IMR-90 (cell line): ENCODE results near the gene TMPRSS9. TPM values are rescaled to one million over a fixed set of nuclear protein-coding genes. Genes with fewer than 3 reads are reported as not detected.

Experiments used
- ATAC-seq: fragments of 200-7000 bp; cut with Tn5 transposase; 2 replicates; pipeline ENCODE4 v1.9.1; 2020; ENCODE audit warnings: low read depth, mild to moderate bottlenecking, moderate library complexity
- BruUV-seq: library from RNA; stranded (reverse); fragments of 400-500 nt; replicated peaks from 2 replicates; lab custom pipeline; 2021; lab: Mats Ljungman, UMichigan
- CTCF ChIA-PET: fragments of 300-600 bp; formaldehyde crosslinking; extraction: SDS; loops from one replicate; lab custom pipeline; 2021; ENCODE audit warnings: antibody characterized with exemption; lab: Yijun Ruan, JAX
- POLR2A ChIA-PET: fragments of 300-600 bp; sonication (Branson Sonifier 250); formaldehyde crosslinking; loops from one replicate; lab custom pipeline; 2022; ENCODE audit warnings: antibody characterized with exemption; ENCODE audit not compliant: unreplicated experiment; lab: Charles Lee
- DNase-seq: peaks from one replicate; pipeline ENCODE4 v3.0.0; 2013
- H2AFZ ChIP-seq: replicated peaks from 2 replicates; pipeline ENCODE3; 2013; ENCODE audit warnings: low read length, mild to moderate bottlenecking; ENCODE audit not compliant: poor library complexity
- H2AK5ac ChIP-seq: 2 replicates; pipeline ENCODE4 v1.6.1; 2013; ENCODE audit warnings: low read depth, low read length, inconsistent platforms
- H2AK9ac ChIP-seq: replicated peaks from 2 replicates; pipeline ENCODE3; 2013; ENCODE audit warnings: mild to moderate bottlenecking, low read depth, low read length, moderate library complexity; ENCODE audit not compliant: poor library complexity
- H2BK120ac ChIP-seq: 2 replicates; pipeline ENCODE4 v1.6.1; 2013; ENCODE audit warnings: low read depth, low read length, inconsistent platforms
- H2BK15ac ChIP-seq: 3 replicates; pipeline ENCODE4 v1.6.1; 2013; ENCODE audit warnings: low read depth, low read length, inconsistent platforms
- H2BK20ac ChIP-seq: 2 replicates; pipeline ENCODE4 v1.6.1; 2013; ENCODE audit warnings: low read depth, mild to moderate bottlenecking, inconsistent platforms, low read length, moderate library complexity
- H2BK5ac ChIP-seq: 2 replicates; pipeline ENCODE4 v1.6.1; 2013; ENCODE audit warnings: mild to moderate bottlenecking, low read depth, low read length, inconsistent platforms; ENCODE audit not compliant: poor library complexity, severe bottlenecking
- H3K14ac ChIP-seq: replicated peaks from 2 replicates; pipeline ENCODE4 v1.6.1; 2013; ENCODE audit warnings: low read depth, low read length, inconsistent platforms
- H3K18ac ChIP-seq: 2 replicates; pipeline ENCODE4 v1.6.1; 2013; ENCODE audit warnings: low read depth, low read length, control low read depth
- H3K23ac ChIP-seq: 2 replicates; pipeline ENCODE4 v1.6.1; 2013; ENCODE audit warnings: low read depth, low read length, inconsistent platforms
- H3K27ac ChIP-seq: 2 replicates; pipeline ENCODE4 v1.5.1; 2013; ENCODE audit warnings: mild to moderate bottlenecking, control low read depth, low read length; ENCODE audit not compliant: insufficient read depth
- H3K27me3 ChIP-seq: 2 replicates; pipeline ENCODE4 v1.6.1; 2013; ENCODE audit warnings: low read length; ENCODE audit not compliant: control insufficient read depth, insufficient read depth
- H3K36me3 ChIP-seq: 2 replicates; pipeline ENCODE4 v1.6.1; 2013; ENCODE audit warnings: low read length, mixed read lengths; ENCODE audit not compliant: control insufficient read depth, insufficient read depth
- H3K4ac ChIP-seq: 2 replicates; pipeline ENCODE4 v1.6.1; 2013; ENCODE audit warnings: low read depth, low read length, inconsistent platforms
- H3K4me1 ChIP-seq: 2 replicates; pipeline ENCODE4 v1.6.1; 2013; ENCODE audit warnings: low read length, mixed read lengths; ENCODE audit not compliant: control insufficient read depth, insufficient read depth
- H3K4me2 ChIP-seq: 2 replicates; pipeline ENCODE4 v1.6.1; 2013; ENCODE audit warnings: low read depth, mild to moderate bottlenecking, control low read depth, low read length, moderate library complexity
- H3K4me3 ChIP-seq: 2 replicates; pipeline ENCODE4 v1.5.1; 2013; ENCODE audit warnings: low read depth, mild to moderate bottlenecking, control low read depth, low read length, moderate library complexity; ENCODE audit not compliant: insufficient read depth
- H3K56ac ChIP-seq: 2 replicates; pipeline ENCODE4 v1.6.1; 2013; ENCODE audit warnings: low read length, inconsistent platforms; ENCODE audit not compliant: insufficient read depth; ENCODE audit errors: extremely low read depth
- H3K79me1 ChIP-seq, 2 experiments: 2 replicates each; pipeline ENCODE4 v1.6.1; 2013; ENCODE audit warnings: low read length in 2 of 2, inconsistent platforms in 1 of 2, low read depth in 1 of 2
- H3K9ac ChIP-seq: 2 replicates; pipeline ENCODE4 v1.6.1; 2013; ENCODE audit warnings: low read depth, low read length, control low read depth
- H3K9me1 ChIP-seq: 2 replicates; pipeline ENCODE4 v1.6.1; 2013; ENCODE audit warnings: low read length, inconsistent platforms; ENCODE audit not compliant: insufficient read depth
- H3K9me3 ChIP-seq: 2 replicates; pipeline ENCODE4 v1.6.1; 2013; ENCODE audit warnings: low read length; ENCODE audit not compliant: control insufficient read depth, insufficient read depth
- H4K20me1 ChIP-seq: 2 replicates; pipeline ENCODE4 v1.6.1; 2013; ENCODE audit warnings: low read length, inconsistent platforms; ENCODE audit not compliant: insufficient read depth
- H4K5ac ChIP-seq: 2 replicates; pipeline ENCODE4 v1.6.1; 2013; ENCODE audit warnings: mild to moderate bottlenecking, low read depth, low read length, control low read depth
- H4K8ac ChIP-seq, 2 experiments: 2 replicates each; pipeline ENCODE4 v1.6.1; 2013; ENCODE audit warnings: low read depth in 2 of 2, low read length in 2 of 2, control low read depth in 1 of 2, inconsistent platforms in 1 of 2
- H4K91ac ChIP-seq: 2 replicates; pipeline ENCODE4 v1.6.1; 2013; ENCODE audit warnings: low read depth, low read length, inconsistent platforms; ENCODE audit not compliant: insufficient read depth
- BHLHE40 ChIP-seq: fragments of 150-350 bp; IDR thresholded peaks from 2 replicates; pipeline ENCODE4 v1.6.1; 2016; ENCODE audit warnings: mild to moderate bottlenecking, low read depth, low read length
- RCOR1 ChIP-seq: IDR thresholded peaks from 2 replicates; pipeline ENCODE4 v1.6.1; 2012; ENCODE audit warnings: mild to moderate bottlenecking, low read length, improper control_type of control experiment; ENCODE audit not compliant: insufficient replicate concordance
- WGBS, 2 experiments: methylation state at CpG; one replicate each; pipeline versions ENCODE4 v1.1.5 to v1.1.7; 2013; ENCODE audit warnings: missing lambda C conversion rate in 2 of 2; ENCODE audit not compliant: insufficient read length in 1 of 2; ENCODE audit errors: extremely low coverage in 2 of 2; 5-methylcytosine and 5-hydroxymethylcytosine counted together
- dilution Hi-C: fragments of 300-500 bp; cut with HindIII; formaldehyde crosslinking; loops from one replicate; pipeline ENCODE4 v1.14.3; 2018; ENCODE audit warnings: low sequenced_read_pairs; ENCODE audit not compliant: unreplicated experiment
- in situ Hi-C: fragments of 300-500 bp; cut with MboI; formaldehyde crosslinking; loops from 3 replicates; pipeline ENCODE4 v1.14.3; 2019; ENCODE audit warnings: low sequenced_read_pairs, inconsistent platforms, mixed read lengths
- intact Hi-C: fragments of 100-400 bp; cut with micrococcal nuclease; formaldehyde crosslinking; loops from 2 replicates; pipeline ENCODE4 v1.10.0; 2022
- polyA plus RNA-seq, 3 experiments: library from polyadenylated mRNA; depleted of rRNA; stranded (reverse); fragments of >200 nt; gene quantifications; 2 replicates each; pipeline ENCODE4 v1.2.3, GENCODE V29; 2012; ENCODE audit warnings: low replicate concordance in 1 of 3
- total RNA-seq: library from RNA; depleted of rRNA; stranded (reverse); fragments of >200 nt; gene quantifications from 2 replicates; pipeline ENCODE4 v1.2.3, GENCODE V29; 2012

TMPRSS9 gene
- total and polyA plus RNA-seq, 2 of the 4 experiments (the other 2 are of a cell fraction), result not detected

GRCh38 chr19:2411709-2412108 lies 51.6 kb downstream of the TMPRSS9 start:
- intact Hi-C loops (no loop called here), in situ Hi-C loops (no loop called here), dilution Hi-C loops (no loop called here)
- Histone ChIP-seq H4K8ac (no peak overlapping the region), H2BK5ac (no peak overlapping the region), H3K27me3 (peaks cover 3% of the 10 kb centered on the region; the same call in 1 of the 2 replicates), H3K9me3 (peaks cover 14% of the 10 kb centered on the region), H4K20me1 (no peaks in the 10 kb centered on the region), H2BK15ac (no peak overlapping the region), H2AK9ac (no peak overlapping the region), H2AK5ac (no peak overlapping the region), H3K23ac (no peak overlapping the region), H2BK20ac (no peak overlapping the region), H3K14ac (no peak overlapping the region), H3K27ac (no peak overlapping the region), H3K18ac (no peak overlapping the region), H3K4me3 (no peak overlapping the region), H3K9ac (no peak overlapping the region), H2BK120ac (no peak overlapping the region), H3K9me1 (no peaks in the 10 kb centered on the region), H3K36me3 (peaks cover 3% of the 10 kb centered on the region; the same call in 1 of the 2 replicates), H3K4me2 (no peak overlapping the region), H3K56ac (no peak overlapping the region), H2AFZ (no peak overlapping the region), H3K79me1 (no peaks in the 10 kb centered on the region), H4K5ac (no peak overlapping the region), H3K4ac (no peak overlapping the region), H4K91ac (no peak overlapping the region), H3K4me1 (no peaks in the 10 kb centered on the region)
- ATAC-seq (no peak), DNase-seq (no peak)
- no TSS peak for BruUV-seq
- ChIA-PET POLR2A (no interaction called here), CTCF (no interaction called here)
- no CpG with 5 or more reads among the region's 8 CpGs for WGBS, 2 experiments
- TF ChIP-seq RCOR1 (no peak), BHLHE40 (no peak)
